GM12878 (cell line): ENCODE measurements around the gene SERPINE1. TPM values are rescaled to one million over a fixed set of nuclear protein-coding genes. Genes with fewer than 3 reads are reported as not detected.
A peak's percentile ranks its signal among the peaks of the same experiment; 100 is the strongest.

Experiments
- CREM ChIP-seq: IDR thresholded peaks from 2 replicates; pipeline ENCODE4 v1.6.1; 2014; ENCODE audit warnings: antibody characterized with exemption, low read depth
- GABPA ChIP-seq: IDR thresholded peaks from 2 replicates; pipeline ENCODE4 v1.6.1; 2014; ENCODE audit warnings: antibody characterized with exemption, low read depth, mild to moderate bottlenecking, inconsistent platforms
- IKZF1 ChIP-seq: fragments of 450-650 bp; conservative IDR thresholded peaks from 2 replicates; pipeline ENCODE4 v1.6.1; 2017; ENCODE audit warnings: antibody characterized with exemption, mild to moderate bottlenecking
- IRF4 ChIP-seq: IDR thresholded peaks from 2 replicates; pipeline ENCODE4 v1.6.1; 2011; ENCODE audit warnings: low read depth, low read length
- KAT2A ChIP-seq: conservative IDR thresholded peaks from 2 replicates; pipeline ENCODE4 v1.6.1; 2011; ENCODE audit warnings: low read depth, low read length; ENCODE audit not compliant: control insufficient read depth
- NBN ChIP-seq: fragments of 450-650 bp; IDR thresholded peaks from 2 replicates; pipeline ENCODE4 v1.6.1; 2016
- NR2F1 ChIP-seq: fragments of 450-650 bp; conservative IDR thresholded peaks from 2 replicates; pipeline ENCODE4 v1.6.1; 2017; ENCODE audit warnings: mild to moderate bottlenecking
- POLR2A ChIP-seq: IDR thresholded peaks from 2 replicates; pipeline ENCODE4 v1.6.1; 2011; ENCODE audit warnings: low read depth, mild to moderate bottlenecking, low read length
- POLR2AphosphoS5 ChIP-seq: IDR thresholded peaks from 2 replicates; pipeline ENCODE4 v1.6.1; 2011; ENCODE audit warnings: mild to moderate bottlenecking, low read length, inconsistent platforms
- RFX5 ChIP-seq: IDR thresholded peaks from 2 replicates; pipeline ENCODE4 v1.6.1; 2011; ENCODE audit warnings: low read depth, low read length, improper control_type of control experiment
- SPI1 ChIP-seq: IDR thresholded peaks from 2 replicates; pipeline ENCODE4 v1.6.1; 2011; ENCODE audit warnings: low read depth, mild to moderate bottlenecking, low read length, moderate library complexity, borderline replicate concordance; ENCODE audit not compliant: insufficient read depth
- STAT1 ChIP-seq: fragments of 450-650 bp; conservative IDR thresholded peaks from 2 replicates; pipeline ENCODE4 v1.6.1; 2014; ENCODE audit warnings: antibody characterized with exemption, mild to moderate bottlenecking
- SUZ12 ChIP-seq: fragments of 200-600 bp; sonication (generic); IDR thresholded peaks from one replicate; pipeline ENCODE4 v1.6.1; 2018; ENCODE audit warnings: antibody characterized with exemption, mild to moderate bottlenecking; ENCODE audit not compliant: unreplicated experiment
- ZBTB40 ChIP-seq: fragments of 450-650 bp; IDR thresholded peaks from 2 replicates; pipeline ENCODE4 v1.6.1; 2016; ENCODE audit warnings: mild to moderate bottlenecking, moderate library complexity, borderline replicate concordance
- ZZZ3 ChIP-seq: IDR thresholded peaks from 2 replicates; pipeline ENCODE4 v1.6.1; 2011; ENCODE audit warnings: low read depth; ENCODE audit not compliant: control insufficient read depth, insufficient read length
- polyA plus RNA-seq, 11 experiments: library from polyadenylated mRNA; depleted of rRNA in 4 of 11; unstranded in 6 of 11; stranded (reverse) in 5 of 11; fragments of >200 nt; fragmentation: Nextera tagmentation in 4 of 11; fragmentation: Illumina TruSeq in 1 of 11; extraction: Ambion mirVana in 4 of 11; extraction: Trizol in 1 of 11; gene quantifications; 1 replicate in 1 of 11; 2 replicates in 10 of 11; pipeline versions ENCODE4 v1.2.1 to v1.2.3, GENCODE V29; 2011 to 2016; ENCODE audit warnings: inconsistent platforms in 2 of 11, missing spikeins in 2 of 11, low read depth in 1 of 11
- total RNA-seq, 4 experiments: library from RNA; depleted of rRNA in 3 of 4; stranded (reverse); fragments of >200 nt in 3 of 4; fragmentation: Illumina TruSeq in 1 of 4; extraction: Trizol in 1 of 4; gene quantifications; 2 replicates each; pipeline versions ENCODE4 v1.2.1 to v1.2.3, GENCODE V29; 2013 to 2021

The SERPINE1 gene
- total and polyA plus RNA-seq, 10 of the 15 experiments (the other 5 are each of a cell fraction or from before 2014, with no cell fraction given) = 0.20 to 2.4 (median 0.44) TPM

DNA sequence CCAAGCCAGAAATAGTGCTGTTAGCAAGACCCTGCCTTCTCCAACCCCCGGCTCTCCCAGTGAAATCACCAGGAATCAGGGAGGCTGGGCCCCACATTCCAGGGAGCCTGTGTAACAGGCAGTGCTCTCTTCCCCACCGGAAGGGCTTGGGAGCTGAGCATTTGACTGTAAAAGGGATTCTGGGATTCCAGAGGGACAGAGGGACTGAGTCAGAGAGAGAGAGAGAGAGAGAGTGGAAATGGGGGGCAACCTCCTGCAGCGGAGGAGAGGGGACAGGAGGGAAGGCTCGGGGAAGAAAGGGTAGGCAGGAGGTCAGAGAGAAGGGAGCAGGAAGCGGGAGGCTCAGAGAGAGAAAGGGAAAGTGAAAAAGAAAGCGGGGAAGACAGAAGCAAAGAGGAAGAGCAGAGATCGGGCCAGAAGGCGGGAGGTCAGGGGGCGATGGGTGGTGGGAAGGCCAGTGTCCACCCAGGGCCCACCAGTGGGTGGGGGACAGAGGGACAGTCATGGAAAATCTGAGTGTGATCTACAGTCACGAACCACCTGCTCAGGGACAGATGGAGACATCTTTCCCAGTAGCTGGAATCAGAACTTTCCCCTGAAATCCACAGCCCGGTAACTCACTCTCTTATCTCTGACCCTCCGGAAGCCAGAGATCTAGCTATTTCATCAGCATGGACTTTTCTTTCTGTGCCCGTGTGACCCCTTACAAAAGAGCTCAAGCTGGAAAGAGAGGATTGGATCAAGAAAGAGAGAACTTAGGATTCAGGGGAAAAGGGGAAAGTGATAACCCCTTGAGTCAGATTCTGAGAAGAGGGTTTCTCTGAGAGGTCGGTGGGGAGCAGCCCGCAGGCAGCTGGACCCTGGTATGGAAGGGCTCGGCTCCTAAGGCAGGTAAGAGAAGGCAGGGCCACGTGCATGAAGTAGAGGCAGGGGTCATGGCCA is 4.6 kb upstream of the SERPINE1 start (continued):
- TF ChIP-seq KAT2A = no peak
- peak; percentile 46; the same call in 1 of the 2 replicates for TF ChIP-seq IKZF1
- 0 out of 2 replicates have a peak, but pooled peaks have one; percentile 8 for TF ChIP-seq IRF4
- TF ChIP-seq STAT1 = no peak
- TF ChIP-seq CREM = no peak
- TF ChIP-seq RFX5 = no peak
- no peak for TF ChIP-seq GABPA
- no peak for TF ChIP-seq SUZ12
- 0 out of 2 replicates have a peak, but pooled peaks have one; percentile 33 for TF ChIP-seq POLR2AphosphoS5
- TF ChIP-seq SPI1 = peak; percentile 33; the same call in 1 of the 2 replicates
- TF ChIP-seq ZZZ3 = no peak
- TF ChIP-seq POLR2A = peak; percentile 21; the same call in 1 of the 2 replicates
- TF ChIP-seq ZBTB40 = peak; percentile 54; the same call in 1 of the 2 replicates
- peak; percentile 44; the same call in 1 of the 2 replicates for TF ChIP-seq NR2F1
- TF ChIP-seq NBN = peak; percentile 79
